PFSK-1 (cell line): ENCODE results near the gene GABPB1.

Source experiments
- POLR2AphosphoS5 ChIP-seq: IDR thresholded peaks from 2 replicates; pipeline ENCODE4 v1.6.1; 2012; ENCODE audit warnings: low read depth, mild to moderate bottlenecking, control low read depth, low read length, moderate library complexity
- REST ChIP-seq, 2 experiments: IDR thresholded peaks; 2 replicates each; pipeline versions ENCODE4 v1.6.1 to v1.8.0; 2011 to 2012; ENCODE audit warnings: low read depth in 2 of 2, low read length in 2 of 2, control low read depth in 1 of 2, inconsistent platforms in 1 of 2, mild to moderate bottlenecking in 1 of 2, moderate library complexity in 1 of 2; ENCODE audit not compliant: insufficient read depth in 1 of 2
- SIN3A ChIP-seq: IDR thresholded peaks from 2 replicates; pipeline ENCODE4 v1.6.1; 2012; ENCODE audit warnings: mild to moderate bottlenecking, low read length, moderate library complexity, borderline replicate concordance; ENCODE audit not compliant: insufficient read depth
- TAF1 ChIP-seq: IDR thresholded peaks from 2 replicates; pipeline ENCODE4 v1.6.1; 2012; ENCODE audit warnings: low read length, control low read depth, borderline replicate concordance; ENCODE audit not compliant: insufficient read depth

- TF ChIP-seq SIN3A: no peak
- TF ChIP-seq POLR2AphosphoS5: no peak
- TF ChIP-seq TAF1: no peak
- no peak for TF ChIP-seq REST (IDR thresholded peaks at IDR 0.05; ENCODE audit: insufficient read depth in 1 of 2, low read depth in 2 of 2, low read length in 2 of 2)
Observed at GRCh38 chr15:50252556-50252955, 102.4 kb downstream of the GABPB1 start.
